H1 (cell line): Measurements from ENCODE around the gene PAX3. TPM values are rescaled to one million over a fixed set of nuclear protein-coding genes. Genes with fewer than 3 reads are reported as not detected.

Experiments
- CBX5 ChIP-seq: fragments of 300-800, 300-1000 bp; sonication (generic); IDR thresholded peaks from 2 replicates; pipeline ENCODE4 v1.7.1; 2016; ENCODE audit warnings: antibody characterized with exemption, low read length, low read depth
- EP300 ChIP-seq, 2 experiments: IDR thresholded peaks; 1 replicate in 1 of 2; 2 replicates in 1 of 2; pipeline ENCODE4 v1.6.1; 2011 to 2012; ENCODE audit warnings: low read depth in 2 of 2, low read length in 2 of 2, mild to moderate bottlenecking in 2 of 2, borderline replicate concordance in 1 of 2, inconsistent platforms in 1 of 2, moderate library complexity in 1 of 2
- HDAC2 ChIP-seq, 2 experiments: fragments of 300-600 bp in 1 of 2; sonication (generic) in 1 of 2; IDR thresholded peaks; 2 replicates each; pipeline ENCODE4 v1.6.1; 2011 to 2012; ENCODE audit warnings: low read depth in 2 of 2, low read length in 2 of 2, mild to moderate bottlenecking in 2 of 2, moderate library complexity in 2 of 2, borderline replicate concordance in 1 of 2, inconsistent platforms in 1 of 2
- RBBP5 ChIP-seq: IDR thresholded peaks from 2 replicates; pipeline ENCODE4 v1.7.1; 2012; ENCODE audit warnings: low read depth, mild to moderate bottlenecking, inconsistent platforms, low read length, moderate library complexity, borderline replicate concordance
- RFX5 ChIP-seq: IDR thresholded peaks from 2 replicates; pipeline ENCODE4 v1.6.1; 2011; ENCODE audit warnings: low read depth, low read length, improper control_type of control experiment, borderline replicate concordance
- RNF2 ChIP-seq: fragments of 200-900, 300-1000 bp; sonication (generic); IDR thresholded peaks from 2 replicates; pipeline ENCODE4 v1.7.1; 2016; ENCODE audit warnings: borderline replicate concordance, low read depth, mild to moderate bottlenecking, antibody characterized with exemption, low read length; ENCODE audit not compliant: poor library complexity, severe bottlenecking; ENCODE audit errors: missing control alignments
- TCF12 ChIP-seq: IDR thresholded peaks from 2 replicates; pipeline ENCODE4 v1.6.1; 2011; ENCODE audit warnings: low read depth, mild to moderate bottlenecking, low read length
- polyA plus RNA-seq, 7 experiments: library from polyadenylated mRNA; depleted of rRNA in 3 of 7; stranded (reverse) in 5 of 7; unstranded in 2 of 7; fragments of >200 nt in 5 of 7; fragments of 200-250 nt in 2 of 7; gene quantifications; 1 replicate in 5 of 7; 2 replicates in 1 of 7; 4 replicates in 1 of 7; pipeline versions ENCODE4 v1.2.1 to v1.2.3, GENCODE V29; 2011 to 2013; ENCODE audit warnings: missing spikeins in 2 of 7, mixed read lengths in 2 of 7
- total RNA-seq: library from RNA; stranded (reverse); fragmentation: NEBNext Ultra II Directional; extraction: Animal tissue kit (Norgen Biotek cat#: 25700); gene quantifications from 2 replicates; pipeline ENCODE4 v1.2.1, GENCODE V29; 2021
- TF ChIP-seq, protein P1 (sequence below): fragments of 300-600 bp; sonication (generic); IDR thresholded peaks from 2 replicates; pipeline ENCODE4 v1.7.1; 2012; ENCODE audit warnings: low read length, moderate library complexity, mild to moderate bottlenecking, inconsistent platforms; ENCODE audit not compliant: insufficient replicate concordance

Gene PAX3
- total and polyA plus RNA-seq, 2 of the 8 experiments (the other 6 are each of a cell fraction or from before 2014, with no cell fraction given), result 0.33 TPM; not detected in 1

- TF ChIP-seq EP300 (IDR thresholded peaks at IDR 0.05; ENCODE audit: borderline replicate concordance in 1 of 2, low read depth in 2 of 2, low read length in 2 of 2) (peak in 1 of 2 experiments; percentile 10; a peak in 1 of 3 replicates), RBBP5 (0 out of 2 replicates have a peak, but pooled peaks have one; percentile 51), RNF2 (no peak), HDAC2 (IDR thresholded peaks at IDR 0.05; ENCODE audit: borderline replicate concordance in 1 of 2, low read depth in 2 of 2, low read length in 2 of 2) (peak; percentile 63 to 82; a peak in 2 of 4 replicates), RFX5 (no peak), TCF12 (peak; percentile 79; the same call in 1 of the 2 replicates), CBX5 (no peak)
- TF ChIP-seq, protein P1, sequence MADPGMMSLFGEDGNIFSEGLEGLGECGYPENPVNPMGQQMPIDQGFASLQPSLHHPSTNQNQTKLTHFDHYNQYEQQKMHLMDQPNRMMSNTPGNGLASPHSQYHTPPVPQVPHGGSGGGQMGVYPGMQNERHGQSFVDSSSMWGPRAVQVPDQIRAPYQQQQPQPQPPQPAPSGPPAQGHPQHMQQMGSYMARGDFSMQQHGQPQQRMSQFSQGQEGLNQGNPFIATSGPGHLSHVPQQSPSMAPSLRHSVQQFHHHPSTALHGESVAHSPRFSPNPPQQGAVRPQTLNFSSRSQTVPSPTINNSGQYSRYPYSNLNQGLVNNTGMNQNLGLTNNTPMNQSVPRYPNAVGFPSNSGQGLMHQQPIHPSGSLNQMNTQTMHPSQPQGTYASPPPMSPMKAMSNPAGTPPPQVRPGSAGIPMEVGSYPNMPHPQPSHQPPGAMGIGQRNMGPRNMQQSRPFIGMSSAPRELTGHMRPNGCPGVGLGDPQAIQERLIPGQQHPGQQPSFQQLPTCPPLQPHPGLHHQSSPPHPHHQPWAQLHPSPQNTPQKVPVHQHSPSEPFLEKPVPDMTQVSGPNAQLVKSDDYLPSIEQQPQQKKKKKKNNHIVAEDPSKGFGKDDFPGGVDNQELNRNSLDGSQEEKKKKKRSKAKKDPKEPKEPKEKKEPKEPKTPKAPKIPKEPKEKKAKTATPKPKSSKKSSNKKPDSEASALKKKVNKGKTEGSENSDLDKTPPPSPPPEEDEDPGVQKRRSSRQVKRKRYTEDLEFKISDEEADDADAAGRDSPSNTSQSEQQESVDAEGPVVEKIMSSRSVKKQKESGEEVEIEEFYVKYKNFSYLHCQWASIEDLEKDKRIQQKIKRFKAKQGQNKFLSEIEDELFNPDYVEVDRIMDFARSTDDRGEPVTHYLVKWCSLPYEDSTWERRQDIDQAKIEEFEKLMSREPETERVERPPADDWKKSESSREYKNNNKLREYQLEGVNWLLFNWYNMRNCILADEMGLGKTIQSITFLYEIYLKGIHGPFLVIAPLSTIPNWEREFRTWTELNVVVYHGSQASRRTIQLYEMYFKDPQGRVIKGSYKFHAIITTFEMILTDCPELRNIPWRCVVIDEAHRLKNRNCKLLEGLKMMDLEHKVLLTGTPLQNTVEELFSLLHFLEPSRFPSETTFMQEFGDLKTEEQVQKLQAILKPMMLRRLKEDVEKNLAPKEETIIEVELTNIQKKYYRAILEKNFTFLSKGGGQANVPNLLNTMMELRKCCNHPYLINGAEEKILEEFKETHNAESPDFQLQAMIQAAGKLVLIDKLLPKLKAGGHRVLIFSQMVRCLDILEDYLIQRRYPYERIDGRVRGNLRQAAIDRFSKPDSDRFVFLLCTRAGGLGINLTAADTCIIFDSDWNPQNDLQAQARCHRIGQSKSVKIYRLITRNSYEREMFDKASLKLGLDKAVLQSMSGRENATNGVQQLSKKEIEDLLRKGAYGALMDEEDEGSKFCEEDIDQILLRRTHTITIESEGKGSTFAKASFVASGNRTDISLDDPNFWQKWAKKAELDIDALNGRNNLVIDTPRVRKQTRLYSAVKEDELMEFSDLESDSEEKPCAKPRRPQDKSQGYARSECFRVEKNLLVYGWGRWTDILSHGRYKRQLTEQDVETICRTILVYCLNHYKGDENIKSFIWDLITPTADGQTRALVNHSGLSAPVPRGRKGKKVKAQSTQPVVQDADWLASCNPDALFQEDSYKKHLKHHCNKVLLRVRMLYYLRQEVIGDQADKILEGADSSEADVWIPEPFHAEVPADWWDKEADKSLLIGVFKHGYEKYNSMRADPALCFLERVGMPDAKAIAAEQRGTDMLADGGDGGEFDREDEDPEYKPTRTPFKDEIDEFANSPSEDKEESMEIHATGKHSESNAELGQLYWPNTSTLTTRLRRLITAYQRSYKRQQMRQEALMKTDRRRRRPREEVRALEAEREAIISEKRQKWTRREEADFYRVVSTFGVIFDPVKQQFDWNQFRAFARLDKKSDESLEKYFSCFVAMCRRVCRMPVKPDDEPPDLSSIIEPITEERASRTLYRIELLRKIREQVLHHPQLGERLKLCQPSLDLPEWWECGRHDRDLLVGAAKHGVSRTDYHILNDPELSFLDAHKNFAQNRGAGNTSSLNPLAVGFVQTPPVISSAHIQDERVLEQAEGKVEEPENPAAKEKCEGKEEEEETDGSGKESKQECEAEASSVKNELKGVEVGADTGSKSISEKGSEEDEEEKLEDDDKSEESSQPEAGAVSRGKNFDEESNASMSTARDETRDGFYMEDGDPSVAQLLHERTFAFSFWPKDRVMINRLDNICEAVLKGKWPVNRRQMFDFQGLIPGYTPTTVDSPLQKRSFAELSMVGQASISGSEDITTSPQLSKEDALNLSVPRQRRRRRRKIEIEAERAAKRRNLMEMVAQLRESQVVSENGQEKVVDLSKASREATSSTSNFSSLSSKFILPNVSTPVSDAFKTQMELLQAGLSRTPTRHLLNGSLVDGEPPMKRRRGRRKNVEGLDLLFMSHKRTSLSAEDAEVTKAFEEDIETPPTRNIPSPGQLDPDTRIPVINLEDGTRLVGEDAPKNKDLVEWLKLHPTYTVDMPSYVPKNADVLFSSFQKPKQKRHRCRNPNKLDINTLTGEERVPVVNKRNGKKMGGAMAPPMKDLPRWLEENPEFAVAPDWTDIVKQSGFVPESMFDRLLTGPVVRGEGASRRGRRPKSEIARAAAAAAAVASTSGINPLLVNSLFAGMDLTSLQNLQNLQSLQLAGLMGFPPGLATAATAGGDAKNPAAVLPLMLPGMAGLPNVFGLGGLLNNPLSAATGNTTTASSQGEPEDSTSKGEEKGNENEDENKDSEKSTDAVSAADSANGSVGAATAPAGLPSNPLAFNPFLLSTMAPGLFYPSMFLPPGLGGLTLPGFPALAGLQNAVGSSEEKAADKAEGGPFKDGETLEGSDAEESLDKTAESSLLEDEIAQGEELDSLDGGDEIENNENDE, result no peak
Measured at GRCh38 chr2:222290736-222291484, 7.9 kb downstream of the PAX3 start (continued).
